Natural killer cell treated with Interleukin-12 subunit alpha and Interleukin-12 subunit beta and Interleukin-15 and Interleukin-18, amount 100 ng/mL, for 72 hours (primary cell): ENCODE data around the gene COL4A6. TPM values are rescaled to one million over a fixed set of nuclear protein-coding genes. Genes with fewer than 3 reads are reported as not detected.
A peak's percentile ranks its signal among the peaks of the same experiment; 100 is the strongest.

Source experiments
- ATAC-seq, 2 donors: fragments of 150-1000 bp; cut with Tn5 transposase in 1 of 2; sonication (Bioruptor Pico), chemical (Tn5 transposase) in 1 of 2; 2 replicates each; pipeline ENCODE4 v1.10.0; 2021
- DNase-seq: peaks from one replicate; pipeline ENCODE4 v3.0.0; 2022; ENCODE audit warnings: low spot score
- H3K27ac Mint-ChIP-seq, 2 donors: 1 replicate in 1 of 2; 2 replicates in 1 of 2; pipeline ENCODE4 v1.8.0; 2022; ENCODE audit warnings: mixed read lengths in 2 of 2, mild to moderate bottlenecking in 1 of 2, moderate library complexity in 1 of 2
- H3K27me3 Mint-ChIP-seq, 2 donors: 1 replicate in 1 of 2; 2 replicates in 1 of 2; pipeline ENCODE4 v1.8.0; 2022; ENCODE audit warnings: mixed read lengths in 2 of 2
- H3K36me3 Mint-ChIP-seq: one replicate; pipeline ENCODE4 v1.8.0; 2022; ENCODE audit warnings: mixed read lengths
- H3K4me1 Mint-ChIP-seq, 2 donors: 1 replicate in 1 of 2; 2 replicates in 1 of 2; pipeline ENCODE4 v1.8.0; 2022; ENCODE audit warnings: low read depth in 2 of 2, mixed read lengths in 2 of 2, mild to moderate bottlenecking in 1 of 2
- H3K4me3 Mint-ChIP-seq: one replicate; pipeline ENCODE4 v1.8.0; 2022; ENCODE audit warnings: mixed read lengths
- H3K9me3 Mint-ChIP-seq: 2 replicates; pipeline ENCODE4 v1.8.0; 2022; ENCODE audit warnings: mixed read lengths
- total RNA-seq, 2 donors: library from RNA; stranded (reverse); gene quantifications; one replicate each; pipeline ENCODE4 v1.2.3, GENCODE V29; 2022

Gene COL4A6
- total RNA-seq, 2 donors from 2014 or later = not detected

DNA sequence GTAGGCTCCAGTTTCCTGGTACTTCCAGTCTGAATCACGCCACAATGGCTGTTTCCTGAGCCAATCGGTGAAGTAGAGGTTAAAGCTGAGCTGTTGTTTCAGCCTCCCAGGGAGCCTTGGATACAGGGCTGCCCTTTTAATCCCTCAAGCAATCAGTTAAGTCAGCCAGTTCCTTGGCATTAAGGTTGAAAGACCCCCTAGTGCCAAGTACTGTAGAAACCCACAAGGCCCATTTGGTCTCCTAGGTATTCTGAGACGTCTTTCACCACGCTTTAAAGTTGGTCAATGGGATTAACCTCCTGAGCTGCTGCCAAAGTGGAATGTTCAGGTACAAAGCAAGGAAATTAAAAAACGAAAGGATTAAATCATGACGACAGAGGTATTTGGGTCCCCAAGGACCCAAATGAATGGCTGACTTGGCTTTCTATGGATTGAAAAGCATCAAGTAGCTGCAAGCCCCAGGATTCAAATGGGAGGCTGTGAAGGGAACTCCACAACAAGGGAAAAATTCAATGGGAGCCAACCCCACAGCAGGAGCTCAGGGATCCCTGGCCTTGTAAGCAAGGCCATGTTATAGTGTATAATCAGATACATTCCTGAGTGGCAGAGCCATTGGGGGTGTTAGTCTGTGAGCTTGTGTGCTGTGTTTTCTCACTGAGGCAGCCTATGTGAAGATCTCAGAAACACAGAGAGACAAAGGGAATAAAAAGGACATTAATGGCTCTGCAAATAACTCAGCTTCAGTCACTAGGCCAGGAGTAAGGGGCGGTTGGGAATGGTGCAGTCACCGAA, 260.7 kb downstream of the COL4A6 start:
- no peaks in the 10 kb centered on the region for H3K4me1 Mint-ChIP-seq
- H3K4me3 Mint-ChIP-seq = no peak overlapping the region
- H3K9me3 Mint-ChIP-seq = no peaks in the 10 kb centered on the region
- no peak for DNase-seq
- no peak overlapping the region for H3K27ac Mint-ChIP-seq
- no peaks in the 10 kb centered on the region for H3K36me3 Mint-ChIP-seq
- peaks cover 0 to 12% of the 10 kb centered on the region in 2 donors for H3K27me3 Mint-ChIP-seq
- no peak for ATAC-seq

DNA sequence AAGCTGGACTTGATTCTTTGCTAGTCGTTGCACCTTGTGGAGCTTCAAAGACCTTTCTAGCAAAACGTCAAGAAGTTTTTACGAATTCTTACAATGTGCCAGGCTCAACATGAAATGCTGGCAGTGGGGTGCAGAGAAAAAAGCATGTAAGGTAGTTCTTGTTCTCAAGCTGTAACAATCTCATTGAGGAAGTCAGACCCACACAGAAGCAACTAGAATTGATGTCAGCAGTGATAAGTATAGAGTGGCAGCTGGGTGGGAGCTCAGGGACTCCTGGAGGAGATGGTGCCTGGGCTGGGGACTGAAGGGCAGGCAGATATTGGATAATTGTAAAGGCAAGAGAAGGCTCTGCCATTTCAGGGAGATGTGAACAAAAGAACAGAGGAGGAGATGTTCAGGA, 264.3 kb downstream of the COL4A6 start:
- peaks cover 0 to 10% of the 10 kb centered on the region in 2 donors for H3K27me3 Mint-ChIP-seq
- no peak for ATAC-seq
- H3K4me3 Mint-ChIP-seq = no peak overlapping the region

DNA sequence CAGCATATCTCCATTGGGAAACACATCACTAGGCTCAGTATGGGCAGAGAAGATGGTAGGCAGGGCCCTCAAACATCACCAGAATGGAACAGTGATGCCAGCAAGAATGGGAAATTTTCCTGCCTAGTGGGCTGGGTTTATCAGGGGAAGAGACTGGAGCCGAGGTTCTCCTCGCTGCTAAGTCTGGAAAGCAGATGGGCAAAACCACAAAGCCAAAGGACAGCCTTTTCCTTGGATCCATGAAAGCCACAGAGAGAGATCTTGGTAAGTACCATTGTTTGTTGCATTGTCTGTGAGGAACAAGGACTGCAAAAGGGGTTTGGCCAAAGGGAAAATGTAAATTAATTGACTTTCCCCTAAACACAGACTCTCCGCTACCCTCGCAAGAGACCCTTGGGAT, 266.6 kb downstream of the COL4A6 start:
- no peak overlapping the region for H3K27ac Mint-ChIP-seq
- H3K36me3 Mint-ChIP-seq = no peaks in the 10 kb centered on the region
- no peaks in the 10 kb centered on the region for H3K4me1 Mint-ChIP-seq
- peaks cover 0 to 8% of the 10 kb centered on the region in 2 donors for H3K27me3 Mint-ChIP-seq
- no peak for DNase-seq
- no peak for ATAC-seq
- H3K9me3 Mint-ChIP-seq = no peaks in the 10 kb centered on the region
- H3K4me3 Mint-ChIP-seq = no peak overlapping the region

More for the DNA sequence above, 264.3 kb downstream of the COL4A6 start:
- DNase-seq = no peak
- no peaks in the 10 kb centered on the region for H3K36me3 Mint-ChIP-seq
- no peaks in the 10 kb centered on the region for H3K9me3 Mint-ChIP-seq
- no peaks in the 10 kb centered on the region for H3K4me1 Mint-ChIP-seq
- no peak overlapping the region for H3K27ac Mint-ChIP-seq

DNA sequence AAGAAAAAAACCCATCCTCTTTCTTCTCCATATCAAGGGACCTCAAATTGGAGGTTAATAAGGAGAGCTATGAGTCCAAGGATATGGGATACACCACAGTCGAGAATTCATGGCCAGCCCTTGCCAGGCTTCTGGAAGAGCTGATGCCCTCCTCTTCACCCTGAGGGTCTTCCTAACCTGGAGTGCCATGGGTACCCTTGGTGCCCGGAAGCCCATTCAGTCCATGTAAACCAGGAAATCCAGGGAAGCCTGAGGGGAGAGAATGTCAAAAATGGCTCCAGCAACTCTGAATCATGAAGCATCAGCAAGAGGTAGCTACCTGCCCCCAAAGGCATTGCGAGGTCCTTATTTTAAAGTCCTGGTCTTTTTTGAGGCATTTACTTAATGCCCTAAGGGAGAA, 268.5 kb downstream of the COL4A6 start:
- no peaks in the 10 kb centered on the region for H3K4me1 Mint-ChIP-seq
- H3K36me3 Mint-ChIP-seq = no peaks in the 10 kb centered on the region
- peaks cover 0 to 8% of the 10 kb centered on the region in 2 donors for H3K27me3 Mint-ChIP-seq
- no peak overlapping the region for H3K4me3 Mint-ChIP-seq
- ATAC-seq (no peak), DNase-seq (no peak)
- H3K9me3 Mint-ChIP-seq = no peaks in the 10 kb centered on the region
- no peak overlapping the region for H3K27ac Mint-ChIP-seq

DNA sequence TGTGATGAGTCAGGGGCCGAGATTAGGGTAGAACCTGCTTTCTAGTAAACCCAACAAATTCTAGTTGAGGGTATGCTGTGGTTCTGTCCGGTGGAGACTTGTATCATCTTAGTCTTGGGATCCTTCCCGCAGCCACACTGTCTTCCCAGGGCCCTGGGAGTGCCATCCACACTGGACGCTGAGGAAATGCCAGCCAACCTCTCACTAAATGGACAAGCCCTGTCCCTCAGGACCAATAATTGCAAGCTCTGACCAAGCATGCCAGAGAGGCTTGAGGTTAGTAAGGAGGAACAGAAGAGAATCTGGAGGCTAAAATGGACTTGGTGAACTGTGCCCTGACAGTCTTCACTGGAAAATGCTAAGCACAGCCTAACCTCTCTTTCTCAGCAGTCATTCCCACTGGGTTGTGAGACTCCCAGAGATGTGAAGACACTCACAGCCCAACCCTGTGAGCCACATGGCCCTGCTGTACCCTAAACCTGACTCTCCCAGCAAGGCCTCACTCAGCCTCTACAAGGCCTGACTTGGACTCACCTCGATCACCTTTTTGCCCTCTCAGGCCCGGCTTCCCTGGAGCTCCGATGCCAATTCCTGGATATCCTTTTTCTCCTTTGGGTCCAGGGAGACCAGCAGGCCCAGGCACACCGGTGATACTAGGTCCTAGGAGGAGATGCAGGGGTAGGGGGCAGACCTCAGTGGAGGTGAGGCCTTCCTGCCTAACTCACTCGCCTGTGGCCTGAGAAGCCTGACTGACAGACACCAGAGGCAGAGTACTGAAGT, 269.1 kb downstream of the COL4A6 start:
- no peak overlapping the region for H3K27ac Mint-ChIP-seq
- no peaks in the 10 kb centered on the region for H3K36me3 Mint-ChIP-seq
- DNase-seq (no peak), ATAC-seq (no peak)
- H3K9me3 Mint-ChIP-seq = no peaks in the 10 kb centered on the region
- peaks cover 0 to 8% of the 10 kb centered on the region in 2 donors for H3K27me3 Mint-ChIP-seq
- no peak overlapping the region for H3K4me3 Mint-ChIP-seq
- no peaks in the 10 kb centered on the region for H3K4me1 Mint-ChIP-seq

DNA sequence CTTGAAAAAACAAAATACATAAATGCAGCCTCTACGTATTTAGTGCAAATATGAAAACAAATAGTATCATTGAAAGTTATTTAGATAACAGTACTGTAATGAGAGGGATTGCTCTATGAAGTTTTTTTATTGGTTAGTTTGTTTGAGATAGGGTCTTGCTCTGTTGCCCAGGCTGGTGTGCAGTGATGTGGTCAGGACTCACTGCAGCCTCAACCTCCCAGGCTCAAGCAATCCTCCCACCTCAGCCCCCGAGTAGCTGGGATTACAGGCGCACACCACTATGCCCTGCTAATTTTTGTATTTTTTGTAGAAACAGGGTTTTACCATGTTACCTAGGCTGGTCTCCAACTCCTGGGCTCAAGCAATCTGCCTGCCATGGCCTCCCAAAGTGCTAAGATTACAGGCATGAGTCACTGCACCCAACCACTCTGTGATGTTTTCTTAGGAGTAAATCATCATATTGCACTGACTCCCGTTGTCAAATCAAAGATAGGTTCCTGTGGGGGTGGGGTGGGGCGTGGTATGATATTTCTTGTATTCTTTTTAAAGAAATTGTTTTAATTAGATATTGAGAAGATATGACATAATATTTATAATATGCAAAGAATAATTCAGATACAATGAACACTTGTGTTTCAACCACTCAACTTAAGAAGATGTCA, 270.9 kb downstream of the COL4A6 start:
- Mint-ChIP-seq H3K36me3 (no peaks in the 10 kb centered on the region), H3K9me3 (no peaks in the 10 kb centered on the region), H3K27ac (no peak overlapping the region), H3K4me1 (no peaks in the 10 kb centered on the region), H3K4me3 (no peak overlapping the region), H3K27me3 (peaks cover 0 to 3% of the 10 kb centered on the region in 2 donors)
- DNase-seq (no peak), ATAC-seq (no peak)

DNA sequence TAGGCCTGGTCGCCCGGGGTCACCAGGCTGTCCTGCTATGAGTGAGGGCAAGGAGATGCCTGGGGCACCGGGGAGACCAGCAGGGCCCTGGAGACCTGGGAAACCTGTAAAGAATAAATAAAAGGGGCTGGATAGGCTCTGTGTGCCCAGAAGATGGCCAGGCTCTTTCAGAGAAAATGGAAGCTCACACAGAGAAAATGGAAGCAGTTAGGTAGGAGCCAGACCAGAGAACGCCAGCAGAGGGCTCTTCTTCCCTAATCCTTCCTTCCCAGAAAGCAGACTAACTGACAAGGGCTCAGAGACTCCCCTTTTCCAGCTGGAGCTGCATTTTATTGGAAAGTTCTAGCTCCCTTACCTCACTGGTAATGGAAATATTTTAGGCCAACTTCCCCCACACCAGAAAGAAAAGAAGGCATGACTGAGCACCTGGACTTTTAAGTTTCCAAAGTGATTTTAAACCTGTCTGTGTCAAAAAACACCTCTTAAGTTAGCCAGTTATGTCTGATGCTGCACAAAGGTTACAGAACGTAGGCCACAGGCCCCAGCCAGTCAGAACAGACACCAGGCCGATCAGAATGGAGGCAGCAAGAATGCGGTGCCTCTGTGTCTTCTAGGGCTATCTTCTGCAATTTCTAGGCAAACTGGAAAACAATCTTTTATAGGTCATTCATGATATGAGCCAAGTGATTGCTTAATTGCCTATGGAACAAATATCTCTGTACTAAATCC, 272.7 kb downstream of the COL4A6 start:
- no peak for DNase-seq
- no peak overlapping the region for H3K4me3 Mint-ChIP-seq
- H3K9me3 Mint-ChIP-seq = no peaks in the 10 kb centered on the region
- ATAC-seq = no peak
- H3K4me1 Mint-ChIP-seq = no peaks in the 10 kb centered on the region
- no peak overlapping the region for H3K27ac Mint-ChIP-seq
- no peaks in the 10 kb centered on the region for H3K36me3 Mint-ChIP-seq
- peaks cover 0 to 3% of the 10 kb centered on the region in 2 donors for H3K27me3 Mint-ChIP-seq

DNA sequence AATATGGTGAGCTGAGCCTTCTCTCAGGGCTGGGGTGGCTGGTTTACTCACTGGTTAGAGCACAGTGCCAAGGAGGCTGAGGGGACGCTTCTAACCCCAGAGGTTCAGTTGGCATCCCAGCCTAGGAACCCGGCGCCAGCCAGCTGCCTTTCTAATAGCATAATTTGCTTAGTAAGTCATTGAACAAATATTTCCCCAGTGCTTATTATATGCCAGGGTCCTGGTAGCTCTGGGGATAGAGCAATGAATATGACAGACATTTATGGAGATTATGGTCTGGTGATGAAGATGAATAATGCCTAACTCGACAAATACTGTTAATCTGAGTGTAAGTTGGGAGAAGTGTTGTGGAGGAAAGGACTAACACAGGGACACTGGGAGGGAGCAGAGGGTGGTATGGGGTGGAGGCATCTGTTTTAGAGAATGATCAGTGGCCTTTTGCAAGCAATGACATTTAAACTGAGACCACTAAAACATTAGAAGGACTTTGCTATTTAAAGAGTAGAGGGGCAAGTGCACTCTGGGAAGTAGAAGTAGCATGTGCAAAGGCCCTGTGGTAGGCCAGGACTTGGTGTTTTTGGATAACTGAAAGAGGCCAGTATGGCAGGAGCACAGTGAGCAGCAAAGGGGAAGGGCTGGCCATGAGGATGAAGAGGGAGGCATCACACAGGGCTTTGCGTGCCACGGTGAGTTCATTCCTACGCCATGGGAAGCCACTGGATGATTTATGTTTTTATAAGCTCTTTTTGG, 274.7 kb downstream of the COL4A6 start:
- DNase-seq (no peak), ATAC-seq (no peak)

DNA sequence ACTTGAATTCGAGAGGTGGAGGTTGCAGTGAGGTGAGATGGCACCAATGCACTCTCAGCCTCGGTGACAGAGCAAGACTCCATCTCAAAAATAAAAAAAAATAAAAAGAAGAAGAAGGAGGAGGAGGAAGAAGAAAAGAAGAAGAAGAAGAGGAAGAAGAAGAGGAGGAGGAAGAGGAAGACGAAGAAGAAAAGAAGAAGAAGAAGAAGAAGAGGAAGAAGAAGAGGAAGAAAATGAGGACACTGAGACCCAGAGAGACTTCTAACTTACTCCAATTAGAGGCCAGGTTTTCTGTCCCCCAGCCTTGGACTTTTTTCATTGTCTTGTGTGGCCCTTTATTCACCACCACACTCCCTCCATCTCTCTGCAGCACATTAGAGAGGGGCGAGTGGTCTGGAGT, 276.0 kb downstream of the COL4A6 start:
- no peak overlapping the region for H3K27ac Mint-ChIP-seq
- H3K9me3 Mint-ChIP-seq = no peaks in the 10 kb centered on the region
- DNase-seq (no peak), ATAC-seq (no peak)
- H3K27me3 Mint-ChIP-seq = no peaks in the 10 kb centered on the region
- no peaks in the 10 kb centered on the region for H3K36me3 Mint-ChIP-seq
- H3K4me1 Mint-ChIP-seq = no peaks in the 10 kb centered on the region
- no peak overlapping the region for H3K4me3 Mint-ChIP-seq

More for the DNA sequence above, 274.7 kb downstream of the COL4A6 start:
- H3K9me3 Mint-ChIP-seq = no peaks in the 10 kb centered on the region
- H3K4me3 Mint-ChIP-seq = no peak overlapping the region
- no peaks in the 10 kb centered on the region for H3K36me3 Mint-ChIP-seq
- H3K27ac Mint-ChIP-seq = no peak overlapping the region
- H3K27me3 Mint-ChIP-seq = peaks cover 0 to 3% of the 10 kb centered on the region in 2 donors
- H3K4me1 Mint-ChIP-seq = no peaks in the 10 kb centered on the region

DNA sequence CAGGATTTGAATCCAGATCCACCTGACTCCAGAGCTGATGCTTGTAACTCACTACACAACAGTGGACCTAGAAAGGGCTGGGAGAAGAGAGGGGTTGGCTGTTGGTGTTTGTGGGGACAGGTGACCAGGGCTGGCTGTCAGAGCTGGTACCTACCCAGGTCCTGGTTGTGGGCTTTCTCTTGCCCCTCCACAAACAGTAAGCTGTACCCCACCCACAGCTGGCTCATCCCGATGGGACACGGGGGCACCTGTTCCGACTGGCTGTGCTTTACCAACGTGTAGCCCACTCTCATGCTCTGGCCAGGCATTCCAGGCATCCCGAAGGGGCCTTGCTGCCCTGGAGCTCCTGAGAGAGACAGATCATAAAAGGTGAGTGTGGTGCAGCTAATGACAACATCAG, 277.9 kb downstream of the COL4A6 start:
- DNase-seq (no peak), ATAC-seq (no peak)
- H3K36me3 Mint-ChIP-seq = no peaks in the 10 kb centered on the region
- H3K27me3 Mint-ChIP-seq = peaks cover 0 to 2% of the 10 kb centered on the region in 2 donors
- H3K4me3 Mint-ChIP-seq = no peak overlapping the region
- no peaks in the 10 kb centered on the region for H3K4me1 Mint-ChIP-seq
- no peaks in the 10 kb centered on the region for H3K9me3 Mint-ChIP-seq
- H3K27ac Mint-ChIP-seq = no peak overlapping the region

DNA sequence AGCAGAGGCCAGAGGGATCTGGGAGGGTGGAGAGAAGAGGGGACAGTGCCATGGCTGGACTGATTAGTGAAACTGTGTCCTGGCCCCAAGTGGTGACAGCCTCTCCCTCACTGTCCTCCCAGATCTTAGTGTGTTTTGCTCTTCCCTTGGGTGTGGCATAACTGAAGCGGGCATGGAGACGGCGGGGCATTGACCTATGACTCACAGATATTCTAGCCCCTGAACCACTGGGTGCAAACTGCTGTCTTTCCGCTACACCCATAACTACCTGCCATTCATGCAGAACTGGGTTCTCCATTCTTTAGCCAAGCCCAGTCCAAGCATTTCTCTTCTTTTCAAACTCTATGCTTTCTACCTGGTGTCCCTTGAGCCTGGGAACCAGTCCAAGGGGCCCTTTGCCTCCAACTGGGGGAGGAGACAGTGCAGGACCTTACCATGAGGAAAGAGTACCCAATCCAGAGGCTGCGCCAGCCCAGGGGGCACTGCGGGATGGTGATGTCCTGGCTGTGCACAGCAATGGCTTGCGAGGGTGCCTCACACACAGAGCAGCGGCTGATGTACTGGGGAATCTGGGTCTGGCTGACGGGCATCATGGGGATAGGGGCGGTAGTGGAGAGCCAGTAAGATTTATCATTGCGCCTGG, 279.1 kb downstream of the COL4A6 start:
- H3K27me3 Mint-ChIP-seq = peaks cover 0 to 4% of the 10 kb centered on the region in 2 donors
- DNase-seq (no peak), ATAC-seq (peak in 1 of 2 donors; percentile 36)
- H3K36me3 Mint-ChIP-seq = no peaks in the 10 kb centered on the region
- H3K27ac Mint-ChIP-seq = no peak overlapping the region
- no peaks in the 10 kb centered on the region for H3K9me3 Mint-ChIP-seq
- H3K4me1 Mint-ChIP-seq = no peaks in the 10 kb centered on the region
- no peak overlapping the region for H3K4me3 Mint-ChIP-seq

DNA sequence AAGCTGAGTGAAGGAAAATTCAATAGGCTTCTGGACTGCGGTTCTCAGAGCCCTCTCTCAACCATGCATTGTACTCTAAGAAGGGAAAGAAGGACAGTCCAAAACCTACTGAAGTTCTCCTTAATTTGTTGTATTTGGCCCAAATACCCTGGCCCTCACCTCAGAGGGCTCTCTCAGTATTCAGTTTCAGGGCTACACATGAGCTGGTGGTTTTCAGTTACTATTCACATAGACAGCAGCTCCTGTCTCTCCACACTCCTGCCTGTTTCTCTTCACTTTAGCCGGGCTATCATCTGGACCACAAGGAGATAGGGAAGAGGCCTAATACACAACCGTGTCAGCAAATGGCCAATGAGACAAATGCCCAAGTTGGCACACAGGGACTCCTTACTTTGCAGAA, 280.6 kb downstream of the COL4A6 start:
- no peak overlapping the region for H3K4me3 Mint-ChIP-seq
- no peak overlapping the region for H3K27ac Mint-ChIP-seq
- peaks cover 0 to 4% of the 10 kb centered on the region in 2 donors for H3K27me3 Mint-ChIP-seq
- H3K4me1 Mint-ChIP-seq = no peaks in the 10 kb centered on the region
- H3K9me3 Mint-ChIP-seq = no peaks in the 10 kb centered on the region
- DNase-seq (no peak), ATAC-seq (no peak)
- H3K36me3 Mint-ChIP-seq = peaks cover 6% of the 10 kb centered on the region
